ENCODE data around the gene GCC2.

GRCh38 chr2:108535357-108535631, 86.3 kb downstream of the GCC2 start:
- TF ChIP-seq CTCF (IDR thresholded peaks at IDR 0.05) (no peak), POLR2A (IDR thresholded peaks at IDR 0.05) (no peak)
